ENCODE data around the gene CD96. TPM values are rescaled to one million over a fixed set of nuclear protein-coding genes. Genes with fewer than 3 reads are reported as not detected.
"Not testable (repeated sequence)": the region's sequence is repeated elsewhere in the genome, so short reads cannot be mapped to it uniquely, and the experiment has no call there.

CD96 gene
- total RNA-seq, 2 donors from 2014 or later: 88.9 to 99.6 TPM

DNA sequence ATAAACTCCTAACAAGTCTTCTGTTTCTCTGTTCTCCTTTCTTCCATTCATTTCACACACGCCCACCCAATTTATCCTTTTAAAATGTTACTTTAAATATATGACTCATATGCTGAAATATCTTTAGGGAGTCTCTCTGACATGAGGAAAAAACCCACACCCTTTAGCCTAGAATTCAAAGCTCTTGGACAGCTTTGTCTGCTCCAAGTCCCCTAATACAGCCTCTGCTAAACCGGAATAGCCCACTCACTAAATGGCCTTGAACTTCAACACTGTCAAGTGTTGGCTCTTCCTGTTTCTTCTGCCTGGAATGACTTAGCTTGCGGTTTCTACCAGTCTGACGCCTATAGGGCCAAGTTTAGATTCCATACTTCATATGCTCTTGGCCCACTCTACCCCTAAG, 3.3 kb upstream of the CD96 start:
- peaks cover 71% of the 10 kb centered on the region for H3K4me1 Mint-ChIP-seq (ENCODE audit: low read depth)
- H3K4me3 Mint-ChIP-seq: peak overlapping the region; percentile 79 to 97
- no peaks in the 10 kb centered on the region for H3K9me3 Mint-ChIP-seq
- no peak for DNase-seq
- ATAC-seq (replicated peaks in 1 of 2): peak in 1 of 2 donors; percentile 16
- H3K36me3 Mint-ChIP-seq (ENCODE audit: insufficient read depth in 2 of 2): peaks cover 1 to 3% of the 10 kb centered on the region in 2 donors
- H3K27ac Mint-ChIP-seq: peak overlapping the region; percentile 89
- no peaks in the 10 kb centered on the region for H3K27me3 Mint-ChIP-seq (ENCODE audit: low read depth)

DNA sequence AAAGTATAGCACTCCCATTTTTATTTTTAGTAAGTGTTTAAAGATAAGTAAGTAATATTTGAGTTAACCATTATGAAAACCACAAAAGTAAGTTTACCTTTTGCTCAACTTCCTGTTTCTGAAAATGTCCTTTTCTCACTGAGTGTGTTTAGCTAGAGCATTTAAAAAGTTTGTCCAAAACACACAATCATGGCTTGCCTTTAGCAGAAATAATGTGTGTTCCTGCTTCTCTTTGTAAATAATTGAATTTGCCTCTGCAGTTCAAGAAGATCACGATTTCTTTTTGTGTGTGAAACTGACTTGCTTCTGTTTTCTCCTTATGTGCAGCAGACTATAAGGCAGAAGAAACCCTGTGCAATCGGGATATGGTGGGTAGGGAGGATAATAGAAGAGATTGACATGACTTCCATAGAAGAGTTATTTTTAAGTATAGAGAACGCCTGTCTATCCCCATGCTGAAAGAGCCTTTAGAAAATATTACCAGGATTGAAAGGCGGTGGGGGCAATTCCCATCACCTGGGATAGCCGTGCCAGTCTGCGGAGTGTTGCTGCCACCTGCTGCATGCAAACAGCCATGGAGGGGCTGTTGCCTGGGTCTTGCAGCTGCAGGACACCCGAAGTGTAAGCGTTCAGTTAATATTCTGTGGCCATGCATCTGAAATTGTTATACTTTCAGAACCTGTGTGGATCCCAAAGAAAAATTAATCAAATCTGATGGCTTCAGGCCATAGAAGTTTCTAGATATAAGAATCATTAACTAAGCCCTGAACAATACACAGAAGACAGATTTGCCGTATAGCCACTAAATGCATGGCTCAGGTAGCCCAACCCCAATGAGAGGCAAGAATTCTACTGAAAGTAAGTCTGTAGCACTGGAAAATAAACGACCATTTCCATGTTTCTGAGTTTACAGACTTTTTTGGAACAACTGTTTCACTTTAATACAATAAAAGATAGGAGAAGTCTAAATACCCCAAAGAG, 2.4 kb upstream of the CD96 start:
- Mint-ChIP-seq H3K27ac (peak overlapping the region; percentile 89), H3K4me1 (ENCODE audit: low read depth) (peaks cover 73% of the 10 kb centered on the region), H3K9me3 (no peaks in the 10 kb centered on the region), H3K36me3 (ENCODE audit: insufficient read depth in 2 of 2) (peaks cover 4 to 8% of the 10 kb centered on the region in 2 donors), H3K27me3 (ENCODE audit: low read depth) (no peaks in the 10 kb centered on the region), H3K4me3 (peak overlapping the region; percentile 79 to 97)
- DNase-seq (peak; percentile 56 to 65), ATAC-seq (replicated peaks in 1 of 2) (peak; percentile 20 to 31)

- H3K4me3 Mint-ChIP-seq: peak overlapping the region; percentile 87 to 99
- DNase-seq: no peak
- H3K27me3 Mint-ChIP-seq (ENCODE audit: low read depth): no peaks in the 10 kb centered on the region
- H3K36me3 Mint-ChIP-seq (ENCODE audit: insufficient read depth in 2 of 2): peaks cover 11 to 15% of the 10 kb centered on the region in 2 donors
- no peak for ATAC-seq (replicated peaks in 1 of 2)
- peaks cover 79% of the 10 kb centered on the region for H3K4me1 Mint-ChIP-seq (ENCODE audit: low read depth)
- peak overlapping the region; percentile 100 for H3K27ac Mint-ChIP-seq
- H3K9me3 Mint-ChIP-seq: no peaks in the 10 kb centered on the region
Measured at GRCh38 chr3:111541391-111541790, 606 bp upstream of the CD96 start.

- Mint-ChIP-seq H3K27ac (peak overlapping the region; percentile 100), H3K27me3 (ENCODE audit: low read depth) (no peaks in the 10 kb centered on the region), H3K9me3 (no peaks in the 10 kb centered on the region), H3K36me3 (ENCODE audit: insufficient read depth in 2 of 2) (peaks cover 12 to 16% of the 10 kb centered on the region in 2 donors), H3K4me3 (peak overlapping the region; percentile 87 to 99), H3K4me1 (ENCODE audit: low read depth) (peaks cover 90% of the 10 kb centered on the region)
- ATAC-seq (replicated peaks in 1 of 2) (no peak), DNase-seq (no peak)
Measured at GRCh38 chr3:111542611-111543300, 759 bp downstream of the CD96 start.

GRCh38 chr3:111545349-111545748, 3.4 kb downstream of the CD96 start:
- Mint-ChIP-seq H3K4me3 (peak overlapping the region in 1 of 2 donors; percentile 60), H3K4me1 (ENCODE audit: low read depth) (peaks cover 66% of the 10 kb centered on the region), H3K27me3 (ENCODE audit: low read depth) (no peaks in the 10 kb centered on the region), H3K36me3 (ENCODE audit: insufficient read depth in 2 of 2) (peaks cover 12 to 18% of the 10 kb centered on the region in 2 donors), H3K27ac (no peak overlapping the region), H3K9me3 (no peaks in the 10 kb centered on the region)
- ATAC-seq (replicated peaks in 1 of 2) (no peak), DNase-seq (no peak)

DNA sequence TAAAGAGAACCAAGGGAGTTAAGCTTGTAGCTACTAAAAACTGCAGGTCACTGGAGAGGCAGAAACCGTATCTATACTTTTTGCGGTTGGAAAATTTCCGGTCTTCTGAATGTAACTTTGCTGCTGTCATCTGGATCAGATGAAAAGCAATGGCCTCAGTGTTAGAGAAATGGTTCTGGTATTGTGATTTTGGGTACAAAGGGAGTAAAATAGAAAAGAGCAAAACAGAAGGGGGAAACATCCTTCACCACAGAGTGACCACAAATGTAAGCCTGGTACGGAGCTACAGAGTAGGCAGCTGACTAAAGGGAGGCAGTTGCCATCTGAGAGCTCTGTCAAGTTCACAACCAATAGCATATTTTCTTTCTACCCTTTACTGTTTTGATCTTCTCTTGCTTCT, 5.6 kb downstream of the CD96 start:
- Mint-ChIP-seq H3K4me1 (ENCODE audit: low read depth) (peaks cover 47% of the 10 kb centered on the region), H3K27ac (no peak overlapping the region), H3K9me3 (no peaks in the 10 kb centered on the region), H3K36me3 (ENCODE audit: insufficient read depth in 2 of 2) (peaks cover 15 to 18% of the 10 kb centered on the region in 2 donors), H3K27me3 (ENCODE audit: low read depth) (no peaks in the 10 kb centered on the region), H3K4me3 (no peak overlapping the region)
- DNase-seq (peak; percentile 60 to 77), ATAC-seq (replicated peaks in 1 of 2) (peak; percentile 80 to 90)

GRCh38 chr3:111548092-111548491, 6.1 kb downstream of the CD96 start:
- ATAC-seq (replicated peaks in 1 of 2): peak; percentile 46 to 56
- H3K36me3 Mint-ChIP-seq (ENCODE audit: insufficient read depth in 2 of 2): peaks cover 15 to 18% of the 10 kb centered on the region in 2 donors
- no peaks in the 10 kb centered on the region for H3K9me3 Mint-ChIP-seq
- peaks cover 44% of the 10 kb centered on the region for H3K4me1 Mint-ChIP-seq (ENCODE audit: low read depth)
- no peak overlapping the region for H3K27ac Mint-ChIP-seq
- no peak for DNase-seq
- no peaks in the 10 kb centered on the region for H3K27me3 Mint-ChIP-seq (ENCODE audit: low read depth)
- H3K4me3 Mint-ChIP-seq: no peak overlapping the region

GRCh38 chr3:111548756-111549155, 6.8 kb downstream of the CD96 start:
- Mint-ChIP-seq H3K27me3 (ENCODE audit: low read depth) (no peaks in the 10 kb centered on the region), H3K27ac (no peak overlapping the region), H3K36me3 (ENCODE audit: insufficient read depth in 2 of 2) (peaks cover 13 to 17% of the 10 kb centered on the region in 2 donors)

GRCh38 chr3:111561902-111562301, 19.9 kb downstream of the CD96 start:
- H3K27ac Mint-ChIP-seq; H3K9me3 Mint-ChIP-seq; H3K27me3 Mint-ChIP-seq (ENCODE audit: low read depth); DNase-seq; ATAC-seq (replicated peaks in 1 of 2): not testable (repeated sequence)
- Mint-ChIP-seq H3K4me1 (ENCODE audit: low read depth) (peaks cover 48% of the 10 kb centered on the region), H3K4me3 (peak overlapping the region in 1 of 2 donors; percentile 44), H3K36me3 (ENCODE audit: insufficient read depth in 2 of 2) (peaks cover 6 to 14% of the 10 kb centered on the region in 2 donors)

More at GRCh38 chr3:111548756-111549155, 6.8 kb downstream of the CD96 start:
- DNase-seq: no peak
- ATAC-seq (replicated peaks in 1 of 2): peak in 1 of 2 donors; percentile 6
- Mint-ChIP-seq H3K4me1 (ENCODE audit: low read depth) (peaks cover 41% of the 10 kb centered on the region), H3K4me3 (no peak overlapping the region), H3K9me3 (no peaks in the 10 kb centered on the region)

DNA sequence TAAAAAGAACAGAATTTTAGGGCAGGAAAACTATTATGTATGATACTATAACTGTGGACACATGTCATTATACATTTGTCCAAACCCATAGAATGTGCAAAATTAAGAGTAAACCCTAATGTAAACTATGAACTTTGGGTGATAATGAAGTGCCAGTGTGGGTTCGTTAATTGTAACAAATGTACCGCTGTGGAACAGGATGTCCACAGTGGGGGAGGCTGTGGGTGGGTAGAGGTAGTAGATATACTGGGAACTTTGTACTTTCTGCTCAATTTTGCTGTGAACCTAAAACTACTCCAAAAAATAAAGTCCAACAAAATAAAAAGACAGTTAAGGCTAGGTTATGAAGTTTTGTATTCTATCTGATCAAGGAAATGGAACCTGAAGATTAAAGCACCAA, 24.8 kb downstream of the CD96 start:
- peaks cover 87% of the 10 kb centered on the region for H3K4me1 Mint-ChIP-seq (ENCODE audit: low read depth)
- H3K4me3 Mint-ChIP-seq: peak overlapping the region in 1 of 2 donors; percentile 77
- no peaks in the 10 kb centered on the region for H3K9me3 Mint-ChIP-seq
- no peak for ATAC-seq (replicated peaks in 1 of 2)
- H3K27me3 Mint-ChIP-seq (ENCODE audit: low read depth): no peaks in the 10 kb centered on the region
- H3K36me3 Mint-ChIP-seq (ENCODE audit: insufficient read depth in 2 of 2): peaks cover 13 to 25% of the 10 kb centered on the region in 2 donors
- H3K27ac Mint-ChIP-seq: peak overlapping the region; percentile 29
- DNase-seq: no peak

DNA sequence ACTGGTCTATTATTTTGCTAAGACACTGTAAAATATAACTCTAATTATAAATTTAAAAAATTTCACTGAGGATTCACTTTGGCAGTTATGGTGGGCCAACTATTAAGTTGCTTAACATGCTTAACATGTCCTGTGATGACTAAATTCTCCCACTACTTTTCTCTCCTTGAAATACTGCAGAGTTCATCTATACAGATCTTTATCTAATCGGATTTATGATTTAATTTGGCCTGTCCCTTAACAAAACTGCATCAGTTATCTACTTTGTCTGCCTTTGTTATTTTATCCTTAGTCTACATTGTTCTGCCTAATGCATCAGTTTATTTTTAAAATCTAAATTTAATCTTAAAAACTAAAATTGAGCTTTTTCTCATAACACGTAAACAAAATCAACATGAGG, 26.4 kb downstream of the CD96 start:
- no peak overlapping the region for H3K27ac Mint-ChIP-seq
- DNase-seq (no peak), ATAC-seq (replicated peaks in 1 of 2) (no peak)
- no peaks in the 10 kb centered on the region for H3K9me3 Mint-ChIP-seq
- peaks cover 87% of the 10 kb centered on the region for H3K4me1 Mint-ChIP-seq (ENCODE audit: low read depth)
- H3K27me3 Mint-ChIP-seq (ENCODE audit: low read depth): no peaks in the 10 kb centered on the region
- no peak overlapping the region for H3K4me3 Mint-ChIP-seq
- peaks cover 12 to 16% of the 10 kb centered on the region in 2 donors for H3K36me3 Mint-ChIP-seq (ENCODE audit: insufficient read depth in 2 of 2)

DNA sequence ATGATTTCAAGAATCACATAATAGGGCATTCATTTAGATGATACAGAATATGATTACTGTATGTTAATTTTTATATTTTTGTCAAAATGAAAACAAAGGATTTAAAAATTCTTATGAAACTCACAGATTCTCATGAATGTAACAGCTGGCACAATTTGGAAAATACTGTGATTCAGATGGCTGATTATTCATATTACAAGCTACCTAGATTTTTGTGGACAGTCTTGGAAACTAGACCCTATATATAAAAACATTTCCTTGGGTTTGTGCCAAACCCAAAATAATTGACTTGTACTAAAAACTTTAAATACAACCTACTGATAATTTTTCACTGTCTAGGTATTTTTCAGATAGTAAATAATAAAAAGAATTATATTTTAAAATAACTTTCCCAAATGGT, 26.9 kb downstream of the CD96 start:
- no peak overlapping the region for H3K4me3 Mint-ChIP-seq
- ATAC-seq (replicated peaks in 1 of 2) (no peak), DNase-seq (no peak)
- H3K27me3 Mint-ChIP-seq (ENCODE audit: low read depth): no peaks in the 10 kb centered on the region
- no peak overlapping the region for H3K27ac Mint-ChIP-seq
- peaks cover 13 to 16% of the 10 kb centered on the region in 2 donors for H3K36me3 Mint-ChIP-seq (ENCODE audit: insufficient read depth in 2 of 2)
- no peaks in the 10 kb centered on the region for H3K9me3 Mint-ChIP-seq
- peaks cover 86% of the 10 kb centered on the region for H3K4me1 Mint-ChIP-seq (ENCODE audit: low read depth)

Data from activated T-cell treated with anti-CD3 and anti-CD28 coated beads, Interleukin-2, amount 50 U/mL, for 72 hours (primary cell).